Suprapubic skin (tissue), 4 donors: Measurements from ENCODE around the gene RASA1. TPM values are rescaled to one million over a fixed set of nuclear protein-coding genes. Genes with fewer than 3 reads are reported as not detected.

Source experiments
- DNase-seq, 2 donors: peaks; one replicate each; pipeline ENCODE4 v3.0.0-alpha.2; 2019; ENCODE audit warnings: low spot score in 2 of 2
- H3K27ac ChIP-seq: fragments of 200-600 bp; sonication (generic); one replicate; pipeline ENCODE4 v1.5.1; 2019
- H3K27me3 ChIP-seq: fragments of 200-600 bp; sonication (generic); one replicate; pipeline ENCODE4 v1.5.1; 2019
- H3K36me3 ChIP-seq: fragments of 200-600 bp; sonication (generic); one replicate; pipeline ENCODE4 v1.5.1; 2019
- H3K4me1 ChIP-seq: fragments of 200-600 bp; sonication (generic); one replicate; pipeline ENCODE4 v1.5.1; 2019
- H3K4me3 ChIP-seq: fragments of 200-600 bp; sonication (generic); one replicate; pipeline ENCODE4 v1.5.1; 2019; ENCODE audit warnings: mild to moderate bottlenecking
- H3K9me3 ChIP-seq: fragments of 200-600 bp; sonication (generic); one replicate; pipeline ENCODE4 v1.5.1; 2019
- EP300 ChIP-seq: sonication (generic); formaldehyde crosslinking; IDR thresholded peaks from one replicate; pipeline ENCODE4 v1.6.1; 2017; ENCODE audit warnings: antibody characterized with exemption
- POLR2A ChIP-seq, 2 donors: fragments of 450-650 bp; IDR thresholded peaks; one replicate each; pipeline ENCODE4 v1.6.1; 2017; ENCODE audit warnings: antibody characterized with exemption in 2 of 2, mild to moderate bottlenecking in 2 of 2, moderate library complexity in 2 of 2
- POLR2AphosphoS5 ChIP-seq, 3 donors: sonication (generic); formaldehyde crosslinking; IDR thresholded peaks; one replicate each; pipeline ENCODE4 v1.6.1; 2017; ENCODE audit warnings: antibody characterized with exemption in 3 of 3
- WGBS: methylation state at CpG from one replicate; pipeline ENCODE4 v1.1.5; 2018; 5-methylcytosine and 5-hydroxymethylcytosine counted together
- total RNA-seq, 4 donors: library from RNA; depleted of rRNA; stranded (reverse); fragments of >200 nt; gene quantifications; one replicate each; pipeline ENCODE4 v1.1.0, GENCODE V29; 2016
- TF ChIP-seq, protein P1 (sequence below), 2 donors: fragments of 200-600 bp in 1 of 2; fragments of 450-650 bp in 1 of 2; sonication (generic) in 1 of 2; IDR thresholded peaks; one replicate each; pipeline ENCODE4 v1.5.1; 2016 to 2019; ENCODE audit warnings: antibody characterized with exemption in 2 of 2, mild to moderate bottlenecking in 1 of 2, moderate library complexity in 1 of 2

RASA1 gene
- total RNA-seq, 4 donors from 2014 or later = 18.8 to 35.3 (median 26.6) TPM

DNA sequence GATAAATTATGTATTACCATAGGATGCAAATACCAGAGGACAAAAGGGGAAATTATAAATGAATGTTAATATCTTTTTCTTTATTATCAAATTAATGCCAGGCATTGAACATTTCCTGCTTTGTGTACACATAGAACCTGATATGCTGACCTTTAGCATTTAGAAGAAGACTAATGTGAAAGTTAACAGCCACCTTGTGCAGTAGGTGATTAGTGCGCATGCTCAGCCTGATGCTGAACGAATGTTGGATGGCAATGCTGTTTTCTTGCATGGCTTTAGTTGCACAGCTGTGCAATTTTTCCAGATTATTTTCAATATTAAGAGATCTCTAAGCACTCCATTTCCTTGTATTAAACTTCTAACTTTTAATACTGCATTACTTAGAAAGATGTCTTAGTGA lies 99.6 kb downstream of the RASA1 start:
- TF ChIP-seq POLR2AphosphoS5 (IDR thresholded peaks at IDR 0.05) (no peak), EP300 (no peak), POLR2A (IDR thresholded peaks at IDR 0.05) (no peak)
- TF ChIP-seq, protein P1, sequence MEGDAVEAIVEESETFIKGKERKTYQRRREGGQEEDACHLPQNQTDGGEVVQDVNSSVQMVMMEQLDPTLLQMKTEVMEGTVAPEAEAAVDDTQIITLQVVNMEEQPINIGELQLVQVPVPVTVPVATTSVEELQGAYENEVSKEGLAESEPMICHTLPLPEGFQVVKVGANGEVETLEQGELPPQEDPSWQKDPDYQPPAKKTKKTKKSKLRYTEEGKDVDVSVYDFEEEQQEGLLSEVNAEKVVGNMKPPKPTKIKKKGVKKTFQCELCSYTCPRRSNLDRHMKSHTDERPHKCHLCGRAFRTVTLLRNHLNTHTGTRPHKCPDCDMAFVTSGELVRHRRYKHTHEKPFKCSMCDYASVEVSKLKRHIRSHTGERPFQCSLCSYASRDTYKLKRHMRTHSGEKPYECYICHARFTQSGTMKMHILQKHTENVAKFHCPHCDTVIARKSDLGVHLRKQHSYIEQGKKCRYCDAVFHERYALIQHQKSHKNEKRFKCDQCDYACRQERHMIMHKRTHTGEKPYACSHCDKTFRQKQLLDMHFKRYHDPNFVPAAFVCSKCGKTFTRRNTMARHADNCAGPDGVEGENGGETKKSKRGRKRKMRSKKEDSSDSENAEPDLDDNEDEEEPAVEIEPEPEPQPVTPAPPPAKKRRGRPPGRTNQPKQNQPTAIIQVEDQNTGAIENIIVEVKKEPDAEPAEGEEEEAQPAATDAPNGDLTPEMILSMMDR (IDR thresholded peaks at IDR 0.05) = no peak
- DNase-seq = no peak
- Histone ChIP-seq H3K36me3 (peaks cover 31% of the 10 kb centered on the region), H3K27ac (no peak overlapping the region), H3K27me3 (no peaks in the 10 kb centered on the region), H3K4me3 (no peak overlapping the region), H3K9me3 (no peaks in the 10 kb centered on the region), H3K4me1 (no peaks in the 10 kb centered on the region)
- 95% methylated on average over 2 of the region's 2 CpGs for WGBS

DNA sequence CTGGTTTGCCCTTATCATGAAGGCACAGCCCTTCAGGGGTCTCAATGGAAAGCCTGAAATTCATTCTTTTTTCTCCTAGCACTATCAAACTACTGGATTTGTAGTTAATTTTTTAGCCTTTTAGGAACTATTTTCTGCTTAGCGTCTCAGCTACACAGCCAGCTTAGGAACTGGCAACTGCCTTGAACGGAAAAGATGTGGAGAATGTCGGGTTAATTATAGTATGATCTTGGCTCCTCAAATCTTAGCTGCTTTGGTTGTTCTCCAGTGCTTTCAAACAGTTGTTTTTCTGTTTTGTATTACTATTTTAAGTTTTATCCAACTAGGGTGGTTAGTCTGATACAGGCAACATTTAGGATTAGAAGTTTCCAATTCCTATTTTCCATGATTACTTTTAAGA lies 100.9 kb downstream of the RASA1 start:
- no peak for DNase-seq
- WGBS = 85% methylated on average over 3 of the region's 3 CpGs
- TF ChIP-seq, protein P1 (IDR thresholded peaks at IDR 0.05) = no peak
- TF ChIP-seq POLR2A (IDR thresholded peaks at IDR 0.05) = no peak
- TF ChIP-seq POLR2AphosphoS5 (IDR thresholded peaks at IDR 0.05) = no peak
- no peak for TF ChIP-seq EP300
- no peak overlapping the region for H3K27ac ChIP-seq
- no peak overlapping the region for H3K4me3 ChIP-seq
- no peaks in the 10 kb centered on the region for H3K4me1 ChIP-seq
- H3K27me3 ChIP-seq = no peaks in the 10 kb centered on the region
- peaks cover 31% of the 10 kb centered on the region for H3K36me3 ChIP-seq
- no peaks in the 10 kb centered on the region for H3K9me3 ChIP-seq

DNA sequence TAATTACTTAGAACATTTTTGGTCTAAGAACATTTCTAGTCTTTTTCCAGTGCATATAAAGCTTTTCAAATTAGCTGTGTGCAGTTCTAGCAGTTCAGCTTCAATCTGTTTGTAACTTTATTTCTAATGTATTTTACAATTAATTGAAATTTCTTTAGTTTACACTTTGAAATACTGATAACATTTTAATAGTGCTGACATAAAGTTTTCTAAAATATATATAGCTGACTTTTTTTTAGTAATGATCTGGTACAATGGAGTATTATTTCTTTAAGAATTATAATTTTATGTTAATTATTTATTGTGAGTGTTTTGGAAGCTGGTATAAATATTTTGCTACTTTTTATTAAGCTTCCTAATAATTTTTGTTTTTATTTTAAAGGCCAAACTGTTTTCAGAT lies 101.7 kb downstream of the RASA1 start:
- H3K9me3 ChIP-seq = no peaks in the 10 kb centered on the region

DNA sequence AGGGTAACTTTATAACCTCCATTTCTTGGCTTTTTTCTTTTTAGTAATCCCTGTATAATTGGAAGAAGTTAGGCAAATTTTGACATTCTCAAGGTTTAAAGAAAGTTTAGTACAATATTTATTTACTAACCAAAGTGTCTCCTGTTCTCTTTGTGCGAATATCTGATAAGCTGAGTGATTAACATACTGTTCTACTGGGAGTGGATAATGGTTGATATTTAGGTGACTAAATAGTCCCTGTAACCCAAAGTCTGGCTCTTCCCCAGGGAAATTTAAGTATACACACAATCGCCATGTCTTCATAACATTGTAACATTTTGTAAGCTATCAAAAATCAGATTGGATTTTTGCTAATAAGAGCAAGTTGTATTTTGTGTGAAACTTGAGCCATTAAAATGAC lies 105.0 kb downstream of the RASA1 start:
- TF ChIP-seq, protein P1 (IDR thresholded peaks at IDR 0.05) = no peak
- TF ChIP-seq POLR2AphosphoS5 (IDR thresholded peaks at IDR 0.05) (no peak), POLR2A (IDR thresholded peaks at IDR 0.05) (no peak), EP300 (no peak)
- WGBS = 98% methylated on average over 2 of the region's 2 CpGs
- H3K4me1 ChIP-seq = no peaks in the 10 kb centered on the region
- H3K27ac ChIP-seq = no peak overlapping the region
- DNase-seq = no peak
- H3K36me3 ChIP-seq = peaks cover 39% of the 10 kb centered on the region
- no peaks in the 10 kb centered on the region for H3K9me3 ChIP-seq
- H3K27me3 ChIP-seq = no peaks in the 10 kb centered on the region
- H3K4me3 ChIP-seq = no peak overlapping the region

More for the DNA sequence above, 101.7 kb downstream of the RASA1 start:
- H3K4me3 ChIP-seq = no peak overlapping the region
- H3K4me1 ChIP-seq = no peaks in the 10 kb centered on the region
- TF ChIP-seq POLR2A (IDR thresholded peaks at IDR 0.05) = no peak
- no peak for TF ChIP-seq EP300
- TF ChIP-seq POLR2AphosphoS5 (IDR thresholded peaks at IDR 0.05) = no peak
- TF ChIP-seq, protein P1 (IDR thresholded peaks at IDR 0.05) = no peak
- peaks cover 31% of the 10 kb centered on the region for H3K36me3 ChIP-seq
- DNase-seq = no peak
- H3K27ac ChIP-seq = no peak overlapping the region
- H3K27me3 ChIP-seq = no peaks in the 10 kb centered on the region

DNA sequence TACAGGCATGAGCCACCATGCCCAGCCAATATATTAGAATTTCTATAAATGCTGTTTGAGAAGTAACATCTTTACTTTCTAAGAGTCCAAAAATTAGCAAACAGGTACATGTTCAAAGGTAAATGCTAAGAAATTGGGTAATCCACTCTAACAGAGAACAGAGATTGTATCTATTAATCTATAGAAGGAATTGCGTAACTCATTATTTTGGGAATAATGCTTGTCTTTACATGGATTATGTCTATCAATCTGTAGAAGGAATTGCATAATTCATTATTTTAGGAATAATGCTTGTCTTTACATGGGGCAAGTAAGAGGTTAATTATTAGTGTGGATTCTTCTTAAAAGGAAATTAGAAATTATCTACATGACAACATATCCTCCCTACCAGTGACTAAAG lies 114.5 kb downstream of the RASA1 start:
- no peak for DNase-seq

More for the DNA sequence above, 114.5 kb downstream of the RASA1 start:
- TF ChIP-seq EP300 = no peak
- TF ChIP-seq, protein P1 (IDR thresholded peaks at IDR 0.05) = no peak
- no peak overlapping the region for H3K27ac ChIP-seq
- peaks cover 64% of the 10 kb centered on the region for H3K36me3 ChIP-seq
- H3K4me1 ChIP-seq = peaks cover 3% of the 10 kb centered on the region
- H3K9me3 ChIP-seq = no peaks in the 10 kb centered on the region
- no peak overlapping the region for H3K4me3 ChIP-seq
- WGBS = 98% methylated on average over 1 of the region's 1 CpG
- H3K27me3 ChIP-seq = no peaks in the 10 kb centered on the region
